Right ventricle myocardium inferior (tissue), 1 donor: ENCODE results near the gene ITGB5. TPM values are rescaled to one million over a fixed set of nuclear protein-coding genes. Genes with fewer than 3 reads are reported as not detected.
"Not testable (repeated sequence)": the region's sequence is repeated elsewhere in the genome, so short reads cannot be mapped to it uniquely, and the experiment has no call there.

Experiments used
- ATAC-seq: fragments of 200-7000 bp; cut with Tn5 transposase; one replicate; pipeline ENCODE4 v1.9.1; 2020; ENCODE audit warnings: mild to moderate bottlenecking, moderate library complexity
- DNase-seq: peaks from one replicate; pipeline ENCODE4 v3.0.0; 2021; ENCODE audit errors: missing footprints
- intact Hi-C: fragments of 100-400 bp; cut with DNase I; formaldehyde crosslinking; loops from one replicate; pipeline ENCODE4 v1.11.0; 2022
- total RNA-seq: library from RNA; stranded (reverse); fragmentation: NEBNext Ultra II Directional; extraction: Animal tissue kit (Norgen Biotek cat#: 25700); gene quantifications from one replicate; pipeline ENCODE4 v1.2.1, GENCODE V29; 2021
- donor health status: DM: no; HTN: yes; CAD: no; lungs with severe emphysema.

Gene ITGB5
- total RNA-seq, 1 donor from 2014 or later, result 109 TPM

DNA sequence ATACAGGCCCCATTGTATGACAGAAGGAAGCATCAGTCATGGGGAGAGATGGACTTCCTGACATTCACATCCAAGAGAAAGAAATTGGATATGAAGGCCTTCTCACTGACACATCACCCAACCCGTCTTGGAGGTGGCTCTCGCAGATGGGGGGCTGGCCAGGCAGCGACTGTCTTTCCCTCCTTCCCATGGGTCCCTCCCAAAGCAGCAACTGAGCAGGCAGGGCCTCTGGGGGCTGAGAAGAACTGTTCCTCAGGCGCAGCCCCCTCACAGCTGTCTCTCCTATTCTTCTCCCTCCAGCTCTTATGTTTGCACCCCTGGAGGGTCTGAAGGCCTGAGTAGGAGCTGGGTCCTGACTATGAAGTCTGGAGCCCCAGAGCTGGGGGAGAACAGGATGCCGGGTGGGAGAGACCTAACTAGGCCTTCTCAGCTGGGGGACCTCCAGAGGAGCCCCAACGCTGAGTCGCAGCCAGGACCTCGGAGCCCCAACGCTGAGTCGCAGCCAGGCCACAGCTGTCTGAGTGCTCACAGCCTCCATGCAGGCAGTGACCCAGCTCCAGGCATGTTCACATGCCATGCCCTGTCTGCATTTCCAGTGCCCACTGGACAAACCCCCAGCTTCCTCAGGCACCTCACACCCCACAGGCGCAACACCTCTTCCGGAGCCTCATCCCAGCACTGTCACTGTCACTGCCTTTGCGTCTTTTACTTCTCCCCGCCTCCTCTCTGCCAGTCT lies 127.3 kb downstream of the ITGB5 start:
- no peak for DNase-seq
- intact Hi-C loops, result loop anchor here (5.0 kb wide), 2 partner anchors 42 to 407 kb away; no protein-coding TSS in a partner anchor
- ATAC-seq, result no peak

DNA sequence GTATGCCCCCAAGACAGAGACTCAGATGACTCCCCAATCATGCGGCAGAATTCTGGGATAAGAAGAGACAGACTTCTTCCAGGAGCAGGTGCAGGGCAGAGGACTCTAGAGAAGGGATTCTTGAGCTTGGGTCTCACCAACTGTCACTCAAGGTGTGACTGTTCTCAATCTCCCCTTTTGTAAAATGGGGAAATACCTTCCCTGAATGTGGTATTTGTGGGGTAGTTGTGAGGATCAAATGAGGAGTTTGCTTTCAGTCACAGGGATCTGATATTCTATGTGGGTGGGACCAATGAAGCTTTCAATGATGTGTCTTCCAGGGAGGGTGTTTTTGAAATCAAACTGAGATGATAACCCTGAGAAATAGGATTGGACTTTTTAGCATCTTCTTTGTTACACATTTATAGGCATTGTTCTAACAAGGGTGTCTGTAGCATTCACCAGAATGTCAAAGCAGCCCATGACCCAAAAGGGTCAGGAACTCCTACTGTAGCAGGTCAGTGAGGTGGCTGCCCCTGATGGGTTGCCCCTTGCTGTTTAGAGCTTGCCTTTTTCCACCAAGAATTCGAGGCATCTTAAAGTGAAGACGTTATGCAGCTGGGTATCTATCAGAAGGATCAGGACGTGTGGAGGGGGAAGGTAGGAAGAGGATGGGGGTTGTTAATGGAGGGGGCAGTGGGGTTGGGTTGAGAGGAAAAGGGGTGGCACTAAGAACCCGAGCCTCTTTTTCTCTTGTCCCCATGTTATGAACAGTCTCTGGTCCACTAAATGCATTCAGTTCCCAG lies 128.1 kb downstream of the ITGB5 start:
- intact Hi-C loops, result no loop called here
- DNase-seq, result no peak
- ATAC-seq, result no peak

DNA sequence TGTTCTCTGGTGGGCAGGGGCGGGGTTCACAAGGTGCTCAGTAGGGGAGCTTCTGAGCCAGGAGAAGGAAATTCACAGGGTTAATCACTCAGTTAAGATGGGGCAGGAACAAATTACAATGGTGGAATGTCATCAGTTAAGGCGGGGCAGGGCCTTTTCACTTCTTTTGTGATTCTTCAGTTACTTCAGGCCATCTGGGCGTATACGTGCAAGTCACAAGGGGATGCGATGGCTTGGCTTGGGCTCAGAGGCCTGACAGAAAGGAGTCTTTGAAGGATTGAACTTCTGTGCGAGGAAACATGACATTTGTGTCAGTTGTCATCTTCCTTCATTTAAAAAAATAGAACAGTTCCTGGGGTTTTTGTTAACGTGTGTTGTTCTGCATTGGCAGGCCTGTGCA lies 129.2 kb downstream of the ITGB5 start:
- intact Hi-C loops, DNase-seq, ATAC-seq: not testable (repeated sequence)

DNA sequence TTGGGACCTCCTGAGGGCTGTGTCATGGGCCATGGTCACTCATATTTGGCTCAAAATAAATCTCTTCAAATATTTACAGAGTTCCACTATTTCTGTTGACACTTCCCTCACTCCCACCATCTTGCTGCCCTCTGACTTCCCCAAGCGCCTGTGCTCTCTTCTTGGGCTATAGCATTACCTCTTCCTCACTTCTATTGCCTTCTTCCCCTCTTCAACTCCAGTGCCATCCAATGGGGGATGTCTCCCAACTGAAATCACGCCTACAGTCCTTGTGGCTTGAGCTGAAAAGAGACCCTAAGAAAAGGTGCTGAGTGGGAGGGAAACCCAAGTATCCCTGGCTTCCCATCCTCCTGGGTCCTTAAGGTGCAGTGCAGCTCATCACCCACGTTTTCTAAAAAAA lies 135.1 kb downstream of the ITGB5 start:
- intact Hi-C loops, result no loop called here
- ATAC-seq (no peak), DNase-seq (no peak)

DNA sequence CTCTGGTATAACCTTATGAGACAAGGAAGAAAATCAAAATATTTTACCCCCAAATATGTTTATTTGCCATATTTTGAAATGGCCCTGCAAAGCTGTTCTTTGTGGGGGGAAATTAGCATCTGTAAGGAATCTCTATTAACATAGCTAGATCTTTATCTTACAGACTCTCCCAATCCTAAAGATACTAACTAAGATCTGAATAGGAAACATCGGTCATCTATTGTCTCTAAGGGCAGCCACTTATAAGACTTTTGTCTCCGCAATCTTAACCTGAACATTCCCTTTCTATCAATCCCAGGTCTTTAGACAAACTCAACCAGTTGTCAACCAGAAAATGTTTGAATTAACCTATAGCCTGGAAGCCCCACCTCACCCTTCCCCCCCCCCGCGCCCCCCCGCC lies 135.7 kb downstream of the ITGB5 start:
- DNase-seq (no peak), ATAC-seq (no peak)
- intact Hi-C loops, result no loop called here

DNA sequence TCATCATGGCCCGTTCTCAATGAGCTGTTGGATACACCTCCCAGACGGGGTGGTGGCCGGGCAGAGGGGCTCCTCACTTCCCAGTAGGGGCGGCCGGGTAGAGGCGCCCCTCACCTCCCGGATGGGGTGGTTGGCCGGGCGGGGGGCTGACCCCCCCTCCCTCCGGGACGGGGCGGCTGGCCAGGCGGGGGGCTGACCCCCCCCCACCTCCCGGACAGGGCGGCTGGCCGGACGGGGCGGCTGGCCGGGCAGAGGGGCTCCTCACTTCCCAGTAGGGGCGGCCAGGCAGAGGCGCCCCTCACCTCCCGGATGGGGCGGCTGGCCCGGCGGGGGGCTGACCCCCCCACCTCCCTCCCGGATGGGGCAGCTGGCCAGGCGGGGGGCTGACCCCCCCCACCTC lies 137.3 kb downstream of the ITGB5 start:
- ATAC-seq, intact Hi-C loops, DNase-seq: not testable (repeated sequence)

DNA sequence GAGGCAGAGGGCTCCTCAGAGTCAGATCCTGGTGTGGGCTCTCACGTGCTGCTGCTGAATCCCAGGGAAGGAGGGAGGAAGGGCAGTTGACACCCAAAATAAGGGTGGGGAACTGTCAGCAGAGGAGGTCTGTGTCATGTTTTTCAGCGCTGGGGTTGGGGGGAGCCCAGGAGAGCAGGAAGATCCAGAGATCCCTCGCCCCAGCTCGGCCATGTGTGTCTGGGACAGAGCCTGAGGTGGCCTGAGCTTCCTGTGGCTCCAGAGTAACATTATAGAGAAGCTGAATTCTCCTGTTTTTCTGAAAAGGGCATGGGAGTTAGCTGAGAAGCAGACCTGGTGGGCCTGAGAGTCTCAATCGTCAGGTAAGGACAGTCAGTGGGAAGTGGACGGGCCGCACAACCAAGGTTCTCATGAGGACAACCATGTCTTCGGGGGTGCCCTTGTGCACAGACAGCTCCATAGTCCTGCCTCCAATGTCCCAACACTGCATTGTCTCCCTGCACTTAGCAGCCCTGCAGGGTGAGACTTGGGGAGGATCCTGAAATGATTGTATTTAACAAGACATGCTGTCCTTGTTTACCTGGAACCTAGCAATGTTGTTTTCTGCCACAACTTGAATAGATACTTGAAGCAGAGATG lies 138.5 kb downstream of the ITGB5 start:
- no peak for ATAC-seq
- intact Hi-C loops, result no loop called here
- no peak for DNase-seq

DNA sequence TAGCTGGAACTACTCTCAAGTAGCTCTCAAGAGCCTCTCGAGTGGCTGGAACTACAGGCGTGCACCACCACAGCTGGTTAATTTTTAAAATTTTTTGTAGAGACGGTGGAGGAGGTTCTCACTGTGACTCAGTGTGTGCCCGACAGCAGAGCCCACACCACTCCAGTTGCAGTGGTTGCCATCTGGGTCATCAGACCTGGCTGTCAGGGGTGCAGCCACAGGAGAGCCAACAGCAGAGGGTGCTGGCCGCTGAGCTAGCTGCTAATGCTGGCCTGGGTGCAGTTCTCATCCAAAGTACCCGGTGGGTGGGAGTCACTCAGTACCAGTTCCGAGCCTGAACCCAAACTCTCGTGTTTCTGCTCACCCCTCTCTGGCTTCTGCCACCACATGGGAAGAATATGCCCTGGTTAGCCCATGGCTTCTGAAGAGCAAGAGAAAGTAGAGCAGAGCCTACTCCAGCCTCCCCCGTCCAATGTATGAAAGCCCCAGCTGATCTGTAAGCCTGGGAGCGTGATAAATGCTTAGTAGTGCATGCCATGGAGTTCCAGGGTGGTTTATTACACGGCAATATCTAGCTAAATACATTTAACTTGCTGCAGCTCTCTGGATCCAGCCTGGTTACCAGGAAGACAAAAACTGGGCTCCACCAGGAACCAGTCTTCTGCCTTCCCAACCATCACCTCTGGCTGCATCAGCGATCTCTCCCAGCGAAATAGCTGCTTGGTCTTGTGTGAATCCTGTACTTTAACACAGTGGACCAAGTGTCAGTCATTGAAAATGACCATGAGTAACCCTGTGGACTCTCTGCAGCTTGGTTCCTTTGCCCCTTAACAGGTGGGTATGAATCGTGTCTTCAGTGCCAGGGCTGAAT lies 139.8 kb downstream of the ITGB5 start:
- ATAC-seq (no peak), DNase-seq (no peak)
- intact Hi-C loops, result no loop called here

DNA sequence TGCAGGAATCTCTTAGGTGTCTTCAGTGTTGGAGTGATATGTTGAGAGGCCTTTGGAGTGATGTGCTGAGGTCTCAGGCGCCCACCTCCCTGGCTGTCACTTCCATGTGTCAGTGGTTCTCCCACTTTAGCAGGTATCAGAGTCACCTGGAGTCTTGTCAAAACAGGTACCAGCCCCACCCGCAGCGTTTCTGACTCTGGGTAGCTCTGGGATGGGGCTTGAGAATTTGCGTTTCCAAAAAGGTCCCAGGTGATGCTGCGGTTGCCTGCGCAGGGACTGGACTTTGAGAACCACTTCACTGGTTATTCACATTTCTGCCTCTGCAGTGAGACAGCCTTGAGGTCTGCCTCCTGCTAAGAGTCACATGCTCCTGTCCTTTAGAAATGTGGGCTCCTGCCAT lies 141.4 kb downstream of the ITGB5 start:
- no peak for ATAC-seq
- intact Hi-C loops, result no loop called here
- DNase-seq, result no peak

DNA sequence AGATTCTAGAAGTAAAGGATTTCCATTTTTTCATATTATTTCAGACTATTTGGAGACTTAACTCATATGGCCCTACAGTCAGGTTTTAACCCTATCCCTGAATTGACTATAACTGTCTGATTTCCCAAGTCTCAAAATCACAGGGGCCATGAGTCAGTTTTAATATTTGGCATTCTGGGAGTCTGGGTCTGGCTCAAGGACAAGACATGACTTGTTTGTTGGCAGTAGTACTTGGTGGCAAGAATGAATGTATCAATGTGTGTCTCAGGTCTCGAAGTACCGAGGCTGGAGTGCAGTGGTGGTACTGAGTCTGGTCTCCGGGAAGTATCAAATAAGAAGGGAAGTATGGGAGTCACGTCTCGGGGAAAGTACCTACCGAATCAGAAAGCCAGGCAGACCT lies 146.1 kb downstream of the ITGB5 start:
- intact Hi-C loops, result no loop called here
- ATAC-seq, result no peak

DNA sequence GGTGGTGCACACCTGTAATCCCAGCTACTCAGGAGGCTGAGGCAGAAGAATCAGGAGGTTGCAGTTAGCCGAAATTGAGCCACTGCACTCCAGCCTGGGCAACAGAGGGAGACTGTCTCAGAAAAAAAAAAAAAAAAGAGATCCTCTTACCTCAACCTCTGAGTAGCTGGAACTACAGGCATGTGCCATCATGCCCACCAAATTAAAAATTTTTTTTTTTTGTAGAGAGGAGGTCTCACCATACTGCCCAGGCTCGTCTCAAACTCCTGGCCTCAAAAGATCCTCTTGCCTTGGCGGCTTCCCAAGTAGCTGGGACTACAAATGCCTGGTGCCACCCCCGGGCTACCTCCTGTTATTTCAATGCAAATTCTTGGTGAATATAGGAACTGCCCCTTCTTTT lies 155.4 kb downstream of the ITGB5 start:
- ATAC-seq (no peak), DNase-seq (no peak)
- intact Hi-C loops, result no loop called here

More for the DNA sequence above, 146.1 kb downstream of the ITGB5 start:
- DNase-seq, result no peak

DNA sequence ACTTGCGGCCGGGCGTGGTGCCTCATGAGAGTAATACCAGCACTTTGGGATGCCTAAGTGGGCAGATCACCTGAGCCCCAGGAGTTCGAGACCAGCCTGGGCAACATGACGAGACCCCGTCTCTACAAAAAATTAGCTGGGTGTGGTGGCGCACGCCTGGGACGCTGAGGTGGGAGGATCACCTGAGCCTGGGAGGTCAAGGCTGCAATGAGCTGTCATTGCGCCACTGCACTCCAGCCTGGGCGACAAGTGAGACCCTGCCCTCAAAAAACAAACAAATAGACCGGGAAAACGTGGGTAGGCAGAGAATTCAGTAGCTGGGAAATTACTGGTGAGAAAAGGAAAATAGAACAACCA lies 156.2 kb downstream of the ITGB5 start:
- DNase-seq (no peak), ATAC-seq (no peak)
- intact Hi-C loops, result no loop called here

DNA sequence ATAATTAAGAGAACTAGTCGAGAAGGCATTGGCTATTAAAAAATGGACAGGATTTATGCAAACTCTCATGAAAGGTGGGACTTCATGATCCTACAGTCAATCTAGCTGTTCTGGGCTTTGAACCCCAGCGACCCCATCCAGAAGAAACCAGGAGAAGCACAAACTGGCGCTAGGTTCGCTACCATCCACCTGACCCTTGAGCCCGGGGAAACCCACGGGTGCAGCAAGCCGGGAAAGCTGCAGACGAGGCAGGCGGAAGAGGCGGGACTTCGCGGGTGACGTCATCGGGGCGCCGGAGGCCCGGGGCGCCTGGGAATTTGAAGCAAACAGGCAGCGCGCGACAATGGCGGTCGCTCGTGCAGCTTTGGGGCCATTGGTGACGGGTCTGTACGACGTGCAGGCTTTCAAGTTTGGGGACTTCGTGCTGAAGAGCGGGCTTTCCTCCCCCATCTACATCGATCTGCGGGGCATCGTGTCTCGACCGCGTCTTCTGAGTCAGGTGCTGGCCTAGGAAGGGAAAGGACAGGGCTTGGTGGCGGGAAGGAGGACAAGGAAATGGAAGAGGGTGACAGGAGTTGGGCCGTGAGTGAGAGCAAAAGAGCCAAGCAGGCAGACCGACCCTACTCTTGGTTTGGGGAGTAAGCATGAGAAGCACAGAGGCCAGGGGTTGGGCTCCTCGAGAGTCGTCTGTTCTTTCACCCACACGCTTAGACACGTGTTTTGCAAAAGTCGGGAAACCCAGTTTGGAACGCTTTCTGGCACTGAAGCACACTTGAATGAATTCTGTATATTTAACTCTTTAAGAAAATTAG lies 156.8 kb downstream of the ITGB5 start, which contains the start of gene UMPS:
Gene UMPS (plus strand): TSS at position 324 of the 812 bp plus-strand sequence. CDS start 20 bp downstream, at position 344.
- intact Hi-C loops, result no loop called here
- DNase-seq, result peak; percentile 94
- peak; percentile 97 for ATAC-seq

DNA sequence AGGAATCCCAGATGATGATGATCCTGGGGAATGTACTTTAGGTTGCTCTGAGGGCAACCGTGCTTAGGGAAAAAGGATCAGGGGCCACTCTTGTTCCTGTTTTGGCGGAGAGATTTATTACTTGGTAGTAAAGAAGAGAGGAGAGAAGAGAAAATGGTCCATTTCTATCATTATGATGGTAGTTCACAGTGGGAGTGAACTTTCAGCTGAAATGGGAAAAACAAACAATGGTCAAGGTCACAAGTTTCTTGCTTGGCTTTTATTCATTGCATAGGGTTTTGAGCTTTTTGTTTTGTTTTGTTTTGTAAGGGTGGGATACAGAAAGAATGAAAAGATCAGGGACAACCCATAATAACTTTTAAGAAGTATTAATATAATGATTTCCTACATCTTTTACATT lies 164.6 kb downstream of the ITGB5 start:
- DNase-seq (no peak), ATAC-seq (no peak)
- intact Hi-C loops, result no loop called here

DNA sequence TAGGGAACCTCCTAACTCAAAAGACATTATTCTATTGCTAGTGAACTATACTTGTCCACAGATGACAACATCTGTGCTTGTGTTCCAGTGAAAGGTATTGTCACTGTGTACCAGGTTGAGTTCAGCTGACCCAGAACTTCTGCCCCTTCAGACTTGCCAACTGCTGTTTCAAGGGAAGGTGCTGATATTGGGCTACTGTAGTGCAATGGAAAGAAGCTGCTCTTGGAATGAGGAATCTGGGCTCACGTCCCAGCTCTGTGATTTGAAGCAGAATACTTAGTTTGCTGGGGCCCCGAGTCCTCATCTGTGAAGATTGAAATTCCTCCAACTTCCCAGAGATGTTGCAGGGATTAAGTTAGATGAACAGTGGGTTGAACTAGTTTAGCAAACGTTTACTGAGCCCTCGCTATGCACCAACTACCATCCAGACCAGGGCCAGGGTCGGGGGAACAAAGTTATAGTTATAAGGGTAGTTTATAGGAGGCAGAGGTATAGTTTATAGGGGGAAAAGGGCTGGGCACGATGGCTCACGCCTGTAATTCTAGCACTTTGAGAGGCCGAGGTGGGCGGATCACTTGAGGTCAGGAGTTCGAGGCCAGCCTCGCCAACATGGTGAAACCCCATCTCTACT lies 172.8 kb downstream of the ITGB5 start:
- ATAC-seq, result peak; percentile 72
- DNase-seq, result no peak
- intact Hi-C loops, result no loop called here
